Breast epithelium (tissue), 3 donors: Measurements from ENCODE around the gene BCAN.

Experiments used
- POLR2A ChIP-seq: fragments of 450-650 bp; IDR thresholded peaks from one replicate; pipeline ENCODE4 v1.6.1; 2016; ENCODE audit warnings: antibody characterized with exemption, mild to moderate bottlenecking, moderate library complexity
- POLR2AphosphoS5 ChIP-seq, 3 donors: sonication (generic); formaldehyde crosslinking; IDR thresholded peaks; one replicate each; pipeline ENCODE4 v1.6.1; 2017; ENCODE audit warnings: antibody characterized with exemption in 3 of 3
- TF ChIP-seq, protein P1 (sequence below), 3 donors: fragments of 450-650 bp; IDR thresholded peaks; one replicate each; pipeline ENCODE4 v1.5.1; 2016 to 2017; ENCODE audit warnings: antibody characterized with exemption in 3 of 3, mild to moderate bottlenecking in 3 of 3, moderate library complexity in 3 of 3

- TF ChIP-seq, protein P1, sequence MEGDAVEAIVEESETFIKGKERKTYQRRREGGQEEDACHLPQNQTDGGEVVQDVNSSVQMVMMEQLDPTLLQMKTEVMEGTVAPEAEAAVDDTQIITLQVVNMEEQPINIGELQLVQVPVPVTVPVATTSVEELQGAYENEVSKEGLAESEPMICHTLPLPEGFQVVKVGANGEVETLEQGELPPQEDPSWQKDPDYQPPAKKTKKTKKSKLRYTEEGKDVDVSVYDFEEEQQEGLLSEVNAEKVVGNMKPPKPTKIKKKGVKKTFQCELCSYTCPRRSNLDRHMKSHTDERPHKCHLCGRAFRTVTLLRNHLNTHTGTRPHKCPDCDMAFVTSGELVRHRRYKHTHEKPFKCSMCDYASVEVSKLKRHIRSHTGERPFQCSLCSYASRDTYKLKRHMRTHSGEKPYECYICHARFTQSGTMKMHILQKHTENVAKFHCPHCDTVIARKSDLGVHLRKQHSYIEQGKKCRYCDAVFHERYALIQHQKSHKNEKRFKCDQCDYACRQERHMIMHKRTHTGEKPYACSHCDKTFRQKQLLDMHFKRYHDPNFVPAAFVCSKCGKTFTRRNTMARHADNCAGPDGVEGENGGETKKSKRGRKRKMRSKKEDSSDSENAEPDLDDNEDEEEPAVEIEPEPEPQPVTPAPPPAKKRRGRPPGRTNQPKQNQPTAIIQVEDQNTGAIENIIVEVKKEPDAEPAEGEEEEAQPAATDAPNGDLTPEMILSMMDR (IDR thresholded peaks at IDR 0.05), result no peak
- TF ChIP-seq POLR2AphosphoS5 (IDR thresholded peaks at IDR 0.05) (no peak), POLR2A (no peak)
Measured at GRCh38 chr1:156689953-156690674, 48.2 kb downstream of the BCAN start.
